GM18505 (cell line): Measurements from ENCODE around the gene TMEM59L.

Experiments
- ATAC-seq: cut with Tn5 transposase; IDR thresholded peaks from one replicate; pipeline ENCODE4 v1.9.1; 2021; ENCODE audit not compliant: unreplicated experiment
- POLR2A ChIP-seq: IDR thresholded peaks from 4 replicates; pipeline ENCODE4 v1.6.1; 2011; ENCODE audit warnings: borderline replicate concordance; ENCODE audit not compliant: insufficient read depth, insufficient read length; ENCODE audit errors: extremely low read depth

The TMEM59L gene

GRCh38 chr19:18612772-18613588 lies at the start of gene TMEM59L:
TMEM59L (plus strand) TSS chr19:18612870; CDS start chr19:18612959, 89 bp downstream.
- no peak for ATAC-seq
- TF ChIP-seq POLR2A: no peak

DNA sequence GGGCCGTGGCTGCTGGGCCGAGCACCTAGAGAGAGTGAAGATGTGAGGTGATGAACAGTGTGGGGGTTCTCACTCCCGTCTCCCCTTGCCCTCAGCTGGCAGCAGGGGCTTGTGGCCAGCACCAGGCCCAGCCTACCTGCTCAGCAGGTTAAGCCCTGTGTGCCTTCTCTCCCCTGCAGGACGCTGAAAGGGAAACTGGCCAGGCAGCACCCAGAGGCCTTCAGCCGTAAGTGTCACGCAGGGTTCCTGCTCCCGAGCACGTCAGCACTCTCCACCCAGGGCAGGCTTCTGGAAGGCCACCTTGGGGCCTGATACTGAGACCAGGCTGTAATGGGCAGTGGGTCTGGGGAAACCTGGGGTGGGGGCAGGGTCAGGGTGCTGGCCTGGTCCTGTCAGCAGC lies 45.7 kb upstream of the TMEM59L start:
- TF ChIP-seq POLR2A: no peak

DNA sequence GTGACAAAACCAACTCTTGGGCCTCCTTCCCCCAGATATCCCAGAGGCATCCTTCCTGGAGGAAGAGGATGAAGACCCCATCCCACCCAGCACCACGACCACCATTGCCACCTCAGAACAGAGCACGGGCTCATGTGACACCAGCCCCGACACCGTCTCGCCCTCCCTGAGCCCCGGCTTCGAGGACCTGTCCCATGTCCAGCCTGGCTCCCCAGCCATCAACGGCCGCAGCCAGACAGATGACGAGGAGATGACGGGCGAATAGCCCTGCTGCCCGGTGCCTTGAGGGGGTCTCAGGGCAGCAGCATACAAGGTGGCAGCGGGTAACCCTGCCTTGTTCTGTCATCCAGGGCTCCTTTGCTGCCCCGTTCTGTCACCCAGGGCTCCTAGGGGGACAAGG lies 44.3 kb upstream of the TMEM59L start:
- ATAC-seq: no peak
- TF ChIP-seq POLR2A: no peak

More for the DNA sequence above, 45.7 kb upstream of the TMEM59L start:
- no peak for ATAC-seq

- TF ChIP-seq POLR2A: peak; percentile 97
- peak; percentile 89 for ATAC-seq
These were observed 40.9 kb upstream of the TMEM59L start, which contains the start of gene UBA52 for GRCh38 chr19:18571564-18572344. UBA52 (plus strand) TSS chr19:18571857; CDS start chr19:18573301, 1,444 bp downstream.

- ATAC-seq: no peak
- TF ChIP-seq POLR2A: no peak
These were observed 37.9 kb upstream of the TMEM59L start for GRCh38 chr19:18574691-18575291.

DNA sequence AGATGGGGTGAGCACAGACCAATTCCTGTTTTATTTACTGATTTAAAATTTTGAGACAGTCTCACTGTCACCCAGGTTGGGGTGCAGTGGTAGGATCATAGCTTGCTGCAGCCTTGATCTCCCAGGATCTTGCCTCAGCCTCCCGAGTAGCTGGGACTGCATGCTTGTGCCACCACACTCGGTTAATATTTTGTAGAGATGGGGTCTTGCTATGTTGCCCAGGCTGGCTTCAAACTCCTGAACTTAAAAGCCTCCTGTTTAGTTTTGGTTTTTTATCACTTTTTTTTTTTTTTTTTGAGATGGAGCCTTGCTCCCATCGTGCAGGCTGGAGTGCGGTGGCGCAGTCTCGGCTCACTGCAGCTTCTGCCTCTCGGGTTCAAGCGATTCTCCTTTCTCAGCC lies 36.3 kb upstream of the TMEM59L start:
- no peak for TF ChIP-seq POLR2A
- ATAC-seq: no peak

GRCh38 chr19:18577365-18577914 lies 35.2 kb upstream of the TMEM59L start:
- no peak for TF ChIP-seq POLR2A
- ATAC-seq: no peak

- ATAC-seq: no peak
- TF ChIP-seq POLR2A: no peak
These were observed 32.4 kb upstream of the TMEM59L start for GRCh38 chr19:18580311-18580710.

GRCh38 chr19:18586306-18586705 lies 26.4 kb upstream of the TMEM59L start:
- TF ChIP-seq POLR2A: no peak

DNA sequence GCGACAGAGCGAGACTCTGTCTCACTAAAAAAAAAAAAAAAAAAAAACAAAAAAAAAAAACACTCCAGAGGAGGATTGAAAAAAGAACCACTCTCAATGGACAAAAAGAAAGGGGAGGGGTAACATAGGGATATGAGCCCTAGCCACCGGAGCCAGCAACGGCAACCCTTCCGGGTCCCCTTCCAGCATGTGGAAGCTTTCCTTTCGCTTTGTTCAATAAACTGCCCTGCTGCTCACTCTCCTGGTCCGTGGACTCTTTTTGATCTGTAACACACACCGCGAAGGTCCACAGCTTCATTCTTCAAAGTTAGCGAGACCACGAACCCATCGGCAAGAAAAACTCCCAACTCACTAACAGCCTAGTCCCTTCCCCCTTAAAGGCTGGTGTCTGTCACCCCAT lies 25.1 kb upstream of the TMEM59L start:
- no peak for TF ChIP-seq POLR2A
- ATAC-seq: no peak

More at GRCh38 chr19:18586306-18586705, 26.4 kb upstream of the TMEM59L start:
- no peak for ATAC-seq

DNA sequence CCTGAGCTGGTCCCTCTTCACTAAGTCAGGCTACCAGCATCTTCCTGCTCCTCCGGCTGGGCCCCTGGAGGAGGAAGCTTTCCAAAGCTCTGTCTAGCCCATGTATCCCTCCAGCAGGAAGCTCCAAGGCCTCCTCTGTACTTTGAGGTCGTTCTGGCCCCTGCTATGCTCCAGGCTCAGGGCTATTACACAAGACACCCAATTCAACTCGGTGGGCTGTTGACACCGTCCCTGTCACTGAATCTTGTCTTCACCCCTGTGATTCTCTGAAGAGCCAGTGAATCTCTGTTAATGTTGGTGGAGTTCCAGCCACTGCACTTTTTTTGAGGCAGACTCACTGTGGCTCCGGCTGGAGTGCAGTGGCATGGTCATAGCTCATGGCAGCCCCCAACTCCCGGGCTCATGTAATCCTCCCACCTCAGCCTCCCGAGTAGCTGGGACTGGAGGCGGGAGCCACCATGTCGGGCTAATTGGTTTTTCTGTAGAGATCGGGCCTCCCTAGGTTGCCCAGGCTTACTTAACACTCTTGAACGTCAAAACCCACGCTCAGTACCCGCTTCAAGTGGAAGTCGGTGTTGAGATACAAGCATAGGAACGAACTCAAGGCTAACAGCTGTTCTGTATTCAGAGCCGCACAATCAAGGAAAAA lies 24.6 kb upstream of the TMEM59L start:
- peak; percentile 1 for ATAC-seq
- TF ChIP-seq POLR2A: no peak

DNA sequence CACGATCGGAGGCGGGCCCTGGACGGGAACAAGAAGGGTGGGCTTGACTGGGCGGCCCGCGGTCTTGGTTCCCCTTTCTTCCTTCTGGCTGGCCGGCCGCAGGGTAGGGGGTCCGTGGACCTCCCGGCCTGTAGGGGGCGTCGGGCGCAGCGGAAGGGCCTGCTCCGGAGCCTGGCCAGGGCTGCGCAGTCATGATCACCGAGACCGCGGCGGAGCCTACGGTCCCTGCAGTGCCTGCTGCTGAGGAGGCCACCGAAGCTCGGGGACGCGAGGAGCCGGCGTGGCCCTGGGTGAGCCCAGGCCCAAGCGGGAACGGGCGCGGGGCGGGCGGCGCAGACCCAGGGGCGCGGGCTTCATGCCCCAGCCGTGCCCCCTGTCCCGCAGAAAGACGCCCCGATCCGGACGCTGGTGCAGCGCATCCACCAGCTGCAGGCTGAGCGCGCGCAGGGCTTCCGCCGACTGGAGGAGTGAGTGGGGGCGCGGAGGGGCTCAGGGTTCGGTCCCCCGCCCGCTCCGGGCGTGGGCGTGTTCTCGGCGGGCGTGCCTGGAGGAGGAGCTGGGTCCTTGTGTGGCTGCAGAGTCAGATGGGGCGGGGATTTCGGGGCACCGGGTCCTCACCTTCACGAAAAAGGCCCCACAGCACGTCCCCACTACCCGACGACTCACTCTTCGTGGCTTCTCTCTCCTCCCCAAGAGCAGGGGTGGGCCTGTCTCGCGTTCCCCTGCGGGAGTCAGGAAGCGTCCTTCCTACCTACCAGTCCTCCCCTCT lies 23.9 kb upstream of the TMEM59L start, which contains the start of gene REX1BD:
REX1BD (plus strand) TSS at position 188 of the 769 bp plus-strand sequence; CDS start at position 192, 4 bp downstream.
- peak; percentile 60 for ATAC-seq
- peak; percentile 73 for TF ChIP-seq POLR2A
